CD4-positive, alpha-beta T cell treated with Interleukin-21 for 1 hour (primary cell): Measurements from ENCODE around the gene PPFIBP2.

Source experiments
- DNase-seq: peaks from one replicate; pipeline ENCODE4 v3.0.0-alpha.2; 2020

PPFIBP2 gene

GRCh38 chr11:7672276-7672959 is 158.6 kb downstream of the PPFIBP2 start:
- DNase-seq, result no peak

- no peak for DNase-seq
These were observed 159.3 kb downstream of the PPFIBP2 start, which contains the start of gene CYB5R2 for GRCh38 chr11:7672960-7673723. CYB5R2 (minus strand) TSS chr11:7673500; CDS start chr11:7672825, 675 bp downstream.

GRCh38 chr11:7673724-7674434 is 160.1 kb downstream of the PPFIBP2 start:
- no peak for DNase-seq

- DNase-seq, result no peak
These were observed 161.8 kb downstream of the PPFIBP2 start for GRCh38 chr11:7675631-7676030.

GRCh38 chr11:7677071-7677470 is 163.3 kb downstream of the PPFIBP2 start:
- no peak for DNase-seq

GRCh38 chr11:7677796-7678201 is 164.0 kb downstream of the PPFIBP2 start:
- DNase-seq, result no peak

- DNase-seq, result no peak
These were observed 169.8 kb downstream of the PPFIBP2 start for GRCh38 chr11:7683571-7683970.

- no peak for DNase-seq
These were observed 173.0 kb downstream of the PPFIBP2 start for GRCh38 chr11:7686761-7687160.

- DNase-seq, result no peak
These were observed 173.6 kb downstream of the PPFIBP2 start for GRCh38 chr11:7687386-7687785.

- peak; percentile 22 for DNase-seq
These were observed 174.5 kb downstream of the PPFIBP2 start for GRCh38 chr11:7688238-7688826.

- DNase-seq, result no peak
These were observed 175.4 kb downstream of the PPFIBP2 start for GRCh38 chr11:7689239-7689638.

GRCh38 chr11:7690648-7691047 is 176.8 kb downstream of the PPFIBP2 start:
- no peak for DNase-seq

- DNase-seq, result no peak
These were observed 178.1 kb downstream of the PPFIBP2 start for GRCh38 chr11:7691759-7692350.

- no peak for DNase-seq
These were observed 178.6 kb downstream of the PPFIBP2 start for GRCh38 chr11:7692426-7692825.

GRCh38 chr11:7694235-7694634 is 180.4 kb downstream of the PPFIBP2 start:
- no peak for DNase-seq

GRCh38 chr11:7696424-7696823 is 182.6 kb downstream of the PPFIBP2 start:
- DNase-seq, result no peak
